Kasumi-1 (cell line): ENCODE data around the gene NDRG2.

Source experiments
- DNase-seq, 2 experiments: peaks; one replicate each; lab custom pipeline; 2025; lab: John Stamatoyannopoulos, UW

NDRG2 gene

DNA sequence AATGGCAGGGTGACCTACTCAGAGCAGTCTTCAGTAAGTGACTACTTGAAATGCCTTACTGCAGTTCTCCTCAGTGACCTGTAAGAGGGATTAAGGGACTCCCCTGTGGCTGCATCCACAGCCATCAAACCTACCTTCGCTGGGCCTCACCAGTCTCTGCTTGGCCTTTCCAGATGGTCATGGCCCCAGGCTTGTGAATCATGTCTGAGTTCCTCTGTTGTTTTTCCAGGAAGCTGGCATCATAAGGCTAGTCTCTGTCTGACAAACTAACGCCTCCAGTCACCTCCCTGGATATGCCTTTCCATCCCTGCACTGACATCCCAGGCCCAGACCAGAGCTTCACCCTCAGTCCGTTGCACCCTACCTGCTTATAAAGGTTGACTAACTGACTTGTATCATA, 55.5 kb downstream of the NDRG2 start:
- no peak for DNase-seq
